ENCODE data around the gene PBLD. TPM values are rescaled to one million over a fixed set of nuclear protein-coding genes. Genes with fewer than 3 reads are reported as not detected.

Gene PBLD
- polyA plus RNA-seq, 1 donor (not counting 4 experiments of a cell fraction or from before 2014, with no cell fraction given): 1.00 TPM

DNA sequence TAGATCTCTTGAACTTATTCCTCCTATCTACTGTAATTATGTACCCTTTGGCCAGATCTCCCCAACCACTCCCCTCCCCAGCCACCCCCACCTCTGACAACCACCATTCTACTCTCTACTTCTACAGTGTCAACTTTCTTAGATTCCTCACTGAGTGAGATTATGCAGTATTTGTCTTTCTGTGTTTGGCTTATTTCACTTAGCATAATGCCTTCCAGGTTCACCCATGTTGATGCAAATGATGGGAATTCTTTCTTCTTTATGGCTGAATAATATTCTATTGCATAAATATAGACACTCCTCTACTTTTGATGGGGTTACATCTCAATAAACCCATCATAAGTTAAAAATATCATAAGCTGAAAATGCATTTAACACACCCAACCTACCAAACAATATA is 22.2 kb downstream of the PBLD start:
- Histone ChIP-seq H3K4me2 (ENCODE audit: control insufficient read depth, extremely low read depth, insufficient read depth, low read depth, low read length) (no peak overlapping the region), H3K9ac (ENCODE audit: control insufficient read depth, extremely low read depth, insufficient read depth, low read length) (no peak overlapping the region), H3K79me2 (ENCODE audit: control insufficient read depth, insufficient read depth, low read length) (no peaks in the 10 kb centered on the region), H3K4me1 (ENCODE audit: control insufficient read depth, extremely low read depth, insufficient read depth, low read length) (no peaks in the 10 kb centered on the region), H3K4me3 (ENCODE audit: control insufficient read depth in 2 of 3, extremely low read depth in 1 of 3, insufficient read depth in 2 of 3, low read depth in 1 of 3, low read length in 3 of 3) (no peak overlapping the region), H3K27me3 (ENCODE audit: control insufficient read depth, extremely low read depth, insufficient read depth, low read length) (no peaks in the 10 kb centered on the region), H3K36me3 (ENCODE audit: control insufficient read depth in 2 of 2, extremely low read depth in 1 of 2, insufficient read depth in 2 of 2, low read length in 2 of 2) (no peaks in the 10 kb centered on the region), H4K20me1 (ENCODE audit: control insufficient read depth, extremely low read depth, insufficient read depth, low read length) (no peaks in the 10 kb centered on the region), H2AFZ (ENCODE audit: control insufficient read depth, low read length) (no peak overlapping the region), H3K27ac (ENCODE audit: control insufficient read depth, insufficient read depth, low read length) (no peak overlapping the region), H3K9me3 (ENCODE audit: control insufficient read depth, low read depth, low read length) (no peaks in the 10 kb centered on the region), H3K9me1 (ENCODE audit: control insufficient read depth, extremely low read depth, insufficient read depth, low read length) (no peaks in the 10 kb centered on the region)
- dilution Hi-C loops (cut with MboI; ENCODE audit: extremely low pct_ligation_motif_present, low sequenced_read_pairs): no loop called here
- DNase-seq (ENCODE audit: low read depth, low spot score) (no peak), FAIRE-seq (no peak)
- no peak for TF ChIP-seq EZH2 (IDR thresholded peaks at IDR 0.05; ENCODE audit: low read length)
- TF ChIP-seq, protein P1, sequence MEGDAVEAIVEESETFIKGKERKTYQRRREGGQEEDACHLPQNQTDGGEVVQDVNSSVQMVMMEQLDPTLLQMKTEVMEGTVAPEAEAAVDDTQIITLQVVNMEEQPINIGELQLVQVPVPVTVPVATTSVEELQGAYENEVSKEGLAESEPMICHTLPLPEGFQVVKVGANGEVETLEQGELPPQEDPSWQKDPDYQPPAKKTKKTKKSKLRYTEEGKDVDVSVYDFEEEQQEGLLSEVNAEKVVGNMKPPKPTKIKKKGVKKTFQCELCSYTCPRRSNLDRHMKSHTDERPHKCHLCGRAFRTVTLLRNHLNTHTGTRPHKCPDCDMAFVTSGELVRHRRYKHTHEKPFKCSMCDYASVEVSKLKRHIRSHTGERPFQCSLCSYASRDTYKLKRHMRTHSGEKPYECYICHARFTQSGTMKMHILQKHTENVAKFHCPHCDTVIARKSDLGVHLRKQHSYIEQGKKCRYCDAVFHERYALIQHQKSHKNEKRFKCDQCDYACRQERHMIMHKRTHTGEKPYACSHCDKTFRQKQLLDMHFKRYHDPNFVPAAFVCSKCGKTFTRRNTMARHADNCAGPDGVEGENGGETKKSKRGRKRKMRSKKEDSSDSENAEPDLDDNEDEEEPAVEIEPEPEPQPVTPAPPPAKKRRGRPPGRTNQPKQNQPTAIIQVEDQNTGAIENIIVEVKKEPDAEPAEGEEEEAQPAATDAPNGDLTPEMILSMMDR (optimal IDR thresholded peaks at IDR 0.05 in 1 of 3, IDR thresholded peaks at IDR 0.05 in 1 of 3, conservative IDR thresholded peaks at IDR 0.05 in 1 of 3; ENCODE audit: extremely low read depth in 1 of 3, insufficient read depth in 2 of 3, low read length in 3 of 3): no peak

GRCh38 chr10:68305854-68306253 is 26.9 kb downstream of the PBLD start:
- Histone ChIP-seq H3K36me3 (ENCODE audit: control insufficient read depth in 2 of 2, extremely low read depth in 1 of 2, insufficient read depth in 2 of 2, low read length in 2 of 2) (no peaks in the 10 kb centered on the region), H3K27ac (ENCODE audit: control insufficient read depth, insufficient read depth, low read length) (no peak overlapping the region), H3K9ac (ENCODE audit: control insufficient read depth, extremely low read depth, insufficient read depth, low read length) (no peak overlapping the region), H3K4me2 (ENCODE audit: control insufficient read depth, extremely low read depth, insufficient read depth, low read depth, low read length) (no peak overlapping the region), H4K20me1 (ENCODE audit: control insufficient read depth, extremely low read depth, insufficient read depth, low read length) (no peaks in the 10 kb centered on the region), H3K9me3 (ENCODE audit: control insufficient read depth, low read depth, low read length) (no peaks in the 10 kb centered on the region), H3K4me3 (ENCODE audit: control insufficient read depth in 2 of 3, extremely low read depth in 1 of 3, insufficient read depth in 2 of 3, low read depth in 1 of 3, low read length in 3 of 3) (no peak overlapping the region), H3K4me1 (ENCODE audit: control insufficient read depth, extremely low read depth, insufficient read depth, low read length) (no peaks in the 10 kb centered on the region), H3K79me2 (ENCODE audit: control insufficient read depth, insufficient read depth, low read length) (no peaks in the 10 kb centered on the region), H3K27me3 (ENCODE audit: control insufficient read depth, extremely low read depth, insufficient read depth, low read length) (no peaks in the 10 kb centered on the region), H2AFZ (ENCODE audit: control insufficient read depth, low read length) (no peak overlapping the region), H3K9me1 (ENCODE audit: control insufficient read depth, extremely low read depth, insufficient read depth, low read length) (no peaks in the 10 kb centered on the region)
- FAIRE-seq: no peak
- dilution Hi-C loops (cut with MboI; ENCODE audit: extremely low pct_ligation_motif_present, low sequenced_read_pairs): no loop called here
- DNase-seq (ENCODE audit: low read depth, low spot score): no peak
- TF ChIP-seq EZH2 (IDR thresholded peaks at IDR 0.05; ENCODE audit: low read length): no peak
- TF ChIP-seq, protein P1 (optimal IDR thresholded peaks at IDR 0.05 in 1 of 3, IDR thresholded peaks at IDR 0.05 in 1 of 3, conservative IDR thresholded peaks at IDR 0.05 in 1 of 3; ENCODE audit: extremely low read depth in 1 of 3, insufficient read depth in 2 of 3, low read length in 3 of 3): no peak

Data from keratinocyte (primary cell).